ENCODE data around the gene ARHGEF4. TPM values are rescaled to one million over a fixed set of nuclear protein-coding genes. Genes with fewer than 3 reads are reported as not detected.

The ARHGEF4 gene
- total RNA-seq, 1 donor from 2014 or later: 11.5 TPM

DNA sequence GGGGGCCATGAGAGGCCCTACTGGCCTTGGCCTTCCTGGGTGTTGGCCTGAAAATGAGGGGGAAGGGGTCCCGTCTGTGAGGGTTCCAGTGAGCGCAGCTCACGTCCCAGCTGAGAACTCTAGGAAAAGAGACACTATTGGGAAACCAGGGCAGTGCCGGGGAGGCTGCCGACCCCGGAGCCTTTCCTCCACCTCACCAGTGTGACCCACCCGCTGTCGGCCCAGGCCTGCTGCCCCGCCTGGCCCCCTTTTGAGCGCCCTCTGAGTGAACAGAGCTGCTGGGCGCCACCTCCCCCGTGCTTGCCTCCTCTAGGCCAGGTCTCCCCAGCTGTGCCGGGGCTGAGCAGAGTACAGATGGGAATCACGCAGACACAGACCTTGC, 17.5 kb upstream of the ARHGEF4 start:
- Histone ChIP-seq H3K4me3 (ENCODE audit: low read length in 3 of 3) (no peak overlapping the region), H3K36me3 (ENCODE audit: control insufficient read depth in 3 of 3, insufficient read depth in 3 of 3, low read length in 3 of 3) (no peaks in the 10 kb centered on the region), H3K27ac (ENCODE audit: low read depth, low read length) (no peak overlapping the region), H3K9ac (ENCODE audit: low read depth in 1 of 3, low read length in 3 of 3) (no peak overlapping the region), H3K27me3 (ENCODE audit: control insufficient read depth in 3 of 3, insufficient read depth in 3 of 3, low read length in 3 of 3) (peaks cover 0 to 14% (median 13%) of the 10 kb centered on the region in 3 donors), H3K4me1 (ENCODE audit: control insufficient read depth in 3 of 3, insufficient read depth in 3 of 3, low read length in 3 of 3) (peaks cover 3 to 9% (median 5%) of the 10 kb centered on the region in 3 donors), H3K9me3 (ENCODE audit: control insufficient read depth in 3 of 3, low read length in 3 of 3) (no peaks in the 10 kb centered on the region)

DNA sequence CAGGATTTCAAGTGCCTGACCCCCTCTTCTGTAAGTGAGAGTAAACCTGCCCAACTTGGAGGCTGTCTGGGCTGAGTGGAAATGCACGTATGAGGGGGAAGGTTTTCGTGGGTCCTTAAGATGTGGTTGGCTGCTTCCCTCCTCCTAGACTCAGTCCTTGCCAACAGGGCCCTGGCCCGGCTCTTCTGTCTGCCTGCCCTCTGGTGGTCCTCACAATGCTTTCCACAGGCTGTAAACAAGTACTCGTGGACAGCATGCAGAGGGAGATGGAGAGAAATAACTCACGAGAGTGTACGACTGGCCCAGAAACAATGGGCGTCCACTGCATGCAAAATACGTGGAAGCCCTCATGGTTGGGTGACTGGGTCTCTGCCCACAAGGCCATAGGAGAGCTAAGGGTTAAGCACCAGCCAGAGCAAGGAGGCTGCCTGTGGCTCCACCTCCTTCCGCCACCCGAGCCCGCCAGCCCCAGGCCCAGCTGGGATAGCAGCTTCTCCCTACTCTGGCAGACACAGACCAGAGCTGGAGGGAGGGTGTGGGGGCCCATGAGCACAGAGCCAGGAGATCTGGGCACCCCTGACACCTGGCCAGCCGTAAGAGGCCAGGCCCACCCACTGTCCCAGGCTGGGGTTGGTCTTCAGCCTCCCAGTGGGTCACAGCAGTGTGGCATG, 17.0 kb upstream of the ARHGEF4 start:
- no peak overlapping the region for H3K27ac ChIP-seq (ENCODE audit: low read depth, low read length)
- peaks cover 0 to 14% (median 13%) of the 10 kb centered on the region in 3 donors for H3K27me3 ChIP-seq (ENCODE audit: control insufficient read depth in 3 of 3, insufficient read depth in 3 of 3, low read length in 3 of 3)
- H3K9me3 ChIP-seq (ENCODE audit: control insufficient read depth in 3 of 3, low read length in 3 of 3): no peaks in the 10 kb centered on the region
- H3K36me3 ChIP-seq (ENCODE audit: control insufficient read depth in 3 of 3, insufficient read depth in 3 of 3, low read length in 3 of 3): no peaks in the 10 kb centered on the region
- no peak overlapping the region for H3K4me3 ChIP-seq (ENCODE audit: low read length in 3 of 3)
- H3K4me1 ChIP-seq (ENCODE audit: control insufficient read depth in 3 of 3, insufficient read depth in 3 of 3, low read length in 3 of 3): peaks cover 3 to 9% (median 5%) of the 10 kb centered on the region in 3 donors
- peak overlapping the region in 1 of 3 donors; percentile 25 for H3K9ac ChIP-seq (ENCODE audit: low read depth in 1 of 3, low read length in 3 of 3)

DNA sequence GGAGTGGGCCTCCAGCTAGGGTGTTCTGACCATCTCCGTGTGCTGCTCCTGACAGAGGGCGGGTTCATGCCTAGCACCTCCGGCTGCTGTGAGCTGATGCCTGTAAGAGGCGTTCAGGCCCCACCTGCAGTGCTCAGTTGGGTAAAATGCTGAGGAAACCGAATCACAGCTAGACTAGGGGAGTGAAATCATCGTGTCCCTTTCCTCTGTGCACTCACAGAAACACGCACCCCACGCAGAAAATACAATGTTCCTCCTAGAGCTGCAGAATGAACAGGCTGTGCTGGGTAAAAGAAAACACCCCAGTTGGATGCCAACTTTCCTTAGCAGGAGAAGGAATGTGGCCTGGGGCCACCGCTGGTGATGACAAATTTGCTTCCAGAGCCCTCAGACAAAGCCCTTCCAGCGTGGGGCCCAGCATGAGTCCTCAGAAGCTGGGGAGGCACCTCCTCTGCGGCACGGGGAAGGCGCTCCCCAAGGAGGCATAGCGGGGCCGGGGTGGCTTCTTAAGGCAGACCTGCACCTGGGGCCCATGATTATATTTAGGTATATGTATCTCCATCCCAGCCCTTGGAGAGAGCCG, 16.3 kb upstream of the ARHGEF4 start:
- no peak overlapping the region for H3K9ac ChIP-seq (ENCODE audit: low read depth in 1 of 3, low read length in 3 of 3)
- H3K9me3 ChIP-seq (ENCODE audit: control insufficient read depth in 3 of 3, low read length in 3 of 3): no peaks in the 10 kb centered on the region
- no peak overlapping the region for H3K27ac ChIP-seq (ENCODE audit: low read depth, low read length)
- H3K36me3 ChIP-seq (ENCODE audit: control insufficient read depth in 3 of 3, insufficient read depth in 3 of 3, low read length in 3 of 3): no peaks in the 10 kb centered on the region
- peaks cover 0 to 14% (median 11%) of the 10 kb centered on the region in 3 donors for H3K27me3 ChIP-seq (ENCODE audit: control insufficient read depth in 3 of 3, insufficient read depth in 3 of 3, low read length in 3 of 3)
- H3K4me1 ChIP-seq (ENCODE audit: control insufficient read depth in 3 of 3, insufficient read depth in 3 of 3, low read length in 3 of 3): peaks cover 3 to 9% (median 5%) of the 10 kb centered on the region in 3 donors
- H3K4me3 ChIP-seq (ENCODE audit: low read length in 3 of 3): no peak overlapping the region

DNA sequence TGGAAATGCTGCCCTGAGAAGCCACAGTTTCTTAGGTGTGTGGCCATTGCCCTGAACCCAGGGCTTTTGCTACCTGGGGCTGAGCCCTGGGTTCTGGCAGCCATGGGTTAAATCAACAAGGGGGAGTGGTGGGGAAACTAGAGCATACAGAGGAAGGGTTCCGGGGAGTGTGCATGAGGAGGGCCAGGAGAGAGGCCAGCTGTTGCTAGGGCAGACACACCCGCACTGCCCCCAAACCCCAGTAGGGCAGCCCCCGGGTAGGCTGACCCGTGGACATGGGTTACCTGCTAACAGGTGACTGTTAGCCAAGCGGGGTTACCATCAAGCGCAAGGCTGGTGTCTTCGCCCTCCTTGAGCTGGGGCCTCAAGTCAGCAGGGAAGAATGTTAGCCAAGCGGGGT, 14.8 kb upstream of the ARHGEF4 start:
- H3K27me3 ChIP-seq (ENCODE audit: control insufficient read depth in 3 of 3, insufficient read depth in 3 of 3, low read length in 3 of 3): peaks cover 0 to 21% (median 10%) of the 10 kb centered on the region in 3 donors
- H3K9ac ChIP-seq (ENCODE audit: low read depth in 1 of 3, low read length in 3 of 3): no peak overlapping the region
- no peaks in the 10 kb centered on the region for H3K9me3 ChIP-seq (ENCODE audit: control insufficient read depth in 3 of 3, low read length in 3 of 3)
- H3K4me3 ChIP-seq (ENCODE audit: low read length in 3 of 3): no peak overlapping the region
- H3K27ac ChIP-seq (ENCODE audit: low read depth, low read length): no peak overlapping the region
- no peaks in the 10 kb centered on the region for H3K36me3 ChIP-seq (ENCODE audit: control insufficient read depth in 3 of 3, insufficient read depth in 3 of 3, low read length in 3 of 3)
- peaks cover 3 to 9% (median 5%) of the 10 kb centered on the region in 3 donors for H3K4me1 ChIP-seq (ENCODE audit: control insufficient read depth in 3 of 3, insufficient read depth in 3 of 3, low read length in 3 of 3)

DNA sequence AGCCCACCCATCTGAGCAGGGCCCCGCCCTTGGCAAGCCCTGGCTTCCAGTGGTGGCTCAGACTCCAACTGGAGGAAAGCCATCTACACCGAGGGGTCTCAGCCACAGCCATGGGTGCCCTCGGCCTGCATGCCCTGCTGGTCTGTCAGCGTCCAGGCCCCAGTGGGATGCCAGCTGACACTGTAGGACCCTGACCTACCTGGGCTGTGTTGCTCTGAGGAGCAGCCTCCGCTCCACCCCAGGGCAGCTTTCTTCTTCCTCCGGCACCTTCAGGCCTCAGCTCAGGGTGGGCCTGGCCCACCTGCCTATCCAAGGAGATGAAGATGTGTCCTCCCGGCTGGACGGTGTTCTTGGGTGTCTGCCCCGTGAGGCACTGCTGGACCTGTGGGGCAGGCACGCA, 13.9 kb upstream of the ARHGEF4 start:
- Histone ChIP-seq H3K36me3 (ENCODE audit: control insufficient read depth in 3 of 3, insufficient read depth in 3 of 3, low read length in 3 of 3) (no peaks in the 10 kb centered on the region), H3K27ac (ENCODE audit: low read depth, low read length) (no peak overlapping the region), H3K4me1 (ENCODE audit: control insufficient read depth in 3 of 3, insufficient read depth in 3 of 3, low read length in 3 of 3) (peaks cover 3 to 9% (median 5%) of the 10 kb centered on the region in 3 donors), H3K9ac (ENCODE audit: low read depth in 1 of 3, low read length in 3 of 3) (no peak overlapping the region), H3K9me3 (ENCODE audit: control insufficient read depth in 3 of 3, low read length in 3 of 3) (no peaks in the 10 kb centered on the region), H3K4me3 (ENCODE audit: low read length in 3 of 3) (no peak overlapping the region), H3K27me3 (ENCODE audit: control insufficient read depth in 3 of 3, insufficient read depth in 3 of 3, low read length in 3 of 3) (peaks cover 0 to 21% (median 14%) of the 10 kb centered on the region in 3 donors)

DNA sequence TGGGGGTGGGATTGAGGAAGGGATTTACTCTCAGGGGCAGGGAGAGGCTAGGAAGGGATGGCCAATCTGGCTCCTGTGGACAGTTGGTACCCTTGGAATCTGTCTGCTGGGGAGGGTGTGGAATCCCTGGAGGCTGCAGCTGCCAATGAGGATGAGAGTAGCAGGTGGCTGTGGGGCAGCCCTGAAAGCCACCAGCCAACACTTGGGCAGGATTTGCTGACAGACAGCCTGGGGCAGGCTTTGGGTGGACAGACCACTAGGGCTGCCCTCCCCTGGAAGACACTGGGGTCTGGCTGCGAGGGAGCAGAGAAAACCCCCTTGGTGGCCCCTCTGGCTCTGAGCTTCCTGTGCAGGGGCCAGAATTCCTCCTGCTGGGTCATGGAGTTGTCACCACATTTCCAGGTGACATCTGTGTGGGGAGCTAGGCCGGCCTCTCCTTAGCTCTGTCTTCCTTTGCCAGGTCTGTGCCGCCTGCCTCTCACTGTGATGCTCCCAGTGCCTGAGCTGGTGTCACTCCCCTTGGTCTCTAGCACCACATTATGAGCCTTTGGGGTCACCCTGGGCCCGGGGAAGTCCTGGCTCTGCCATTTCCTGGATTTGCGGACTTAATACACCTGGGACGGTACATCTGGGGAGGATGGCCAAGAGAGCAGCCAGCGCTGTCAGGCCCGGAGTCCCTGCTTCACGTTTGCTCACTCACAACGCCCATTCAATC, 13.4 kb upstream of the ARHGEF4 start:
- H3K9me3 ChIP-seq (ENCODE audit: control insufficient read depth in 3 of 3, low read length in 3 of 3): no peaks in the 10 kb centered on the region
- no peak overlapping the region for H3K4me3 ChIP-seq (ENCODE audit: low read length in 3 of 3)
- no peak overlapping the region for H3K27ac ChIP-seq (ENCODE audit: low read depth, low read length)
- no peak overlapping the region for H3K9ac ChIP-seq (ENCODE audit: low read depth in 1 of 3, low read length in 3 of 3)
- H3K36me3 ChIP-seq (ENCODE audit: control insufficient read depth in 3 of 3, insufficient read depth in 3 of 3, low read length in 3 of 3): no peaks in the 10 kb centered on the region
- peaks cover 3 to 9% (median 5%) of the 10 kb centered on the region in 3 donors for H3K4me1 ChIP-seq (ENCODE audit: control insufficient read depth in 3 of 3, insufficient read depth in 3 of 3, low read length in 3 of 3)
- H3K27me3 ChIP-seq (ENCODE audit: control insufficient read depth in 3 of 3, insufficient read depth in 3 of 3, low read length in 3 of 3): peaks cover 0 to 21% (median 14%) of the 10 kb centered on the region in 3 donors

DNA sequence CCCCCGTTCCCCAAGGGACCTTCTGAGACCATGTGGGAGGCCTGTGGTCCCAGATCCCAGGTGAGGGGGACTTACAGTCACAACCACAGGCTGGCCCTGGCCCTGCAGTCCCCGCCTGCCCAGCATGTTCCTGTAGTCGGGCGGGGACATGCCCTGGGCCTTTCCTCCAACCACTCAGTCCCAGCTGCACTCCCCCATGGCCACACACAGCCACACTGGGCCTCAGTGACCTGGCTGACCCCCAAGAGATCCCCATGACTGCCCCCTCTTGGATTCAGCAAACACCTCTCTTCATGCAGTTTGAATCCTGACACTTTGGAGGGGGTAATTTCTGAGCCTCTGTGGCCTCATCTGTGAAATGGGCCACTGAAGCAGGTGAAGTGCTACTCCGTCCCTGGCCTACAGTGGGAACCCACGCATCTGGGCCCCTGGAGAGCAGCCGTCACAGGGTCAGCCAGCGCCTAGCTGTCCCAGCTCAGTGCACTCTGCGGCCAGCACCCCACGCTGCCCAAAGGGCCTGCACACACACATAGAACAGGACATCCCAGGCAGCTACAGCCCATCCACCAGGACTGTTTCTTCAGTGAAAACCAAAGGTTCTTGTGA, 12.7 kb upstream of the ARHGEF4 start:
- H3K4me1 ChIP-seq (ENCODE audit: control insufficient read depth in 3 of 3, insufficient read depth in 3 of 3, low read length in 3 of 3): peaks cover 3 to 9% (median 5%) of the 10 kb centered on the region in 3 donors
- no peaks in the 10 kb centered on the region for H3K36me3 ChIP-seq (ENCODE audit: control insufficient read depth in 3 of 3, insufficient read depth in 3 of 3, low read length in 3 of 3)
- no peak overlapping the region for H3K9ac ChIP-seq (ENCODE audit: low read depth in 1 of 3, low read length in 3 of 3)
- no peak overlapping the region for H3K27ac ChIP-seq (ENCODE audit: low read depth, low read length)
- peaks cover 0 to 18% (median 14%) of the 10 kb centered on the region in 3 donors for H3K27me3 ChIP-seq (ENCODE audit: control insufficient read depth in 3 of 3, insufficient read depth in 3 of 3, low read length in 3 of 3)
- no peak overlapping the region for H3K4me3 ChIP-seq (ENCODE audit: low read length in 3 of 3)
- no peaks in the 10 kb centered on the region for H3K9me3 ChIP-seq (ENCODE audit: control insufficient read depth in 3 of 3, low read length in 3 of 3)

DNA sequence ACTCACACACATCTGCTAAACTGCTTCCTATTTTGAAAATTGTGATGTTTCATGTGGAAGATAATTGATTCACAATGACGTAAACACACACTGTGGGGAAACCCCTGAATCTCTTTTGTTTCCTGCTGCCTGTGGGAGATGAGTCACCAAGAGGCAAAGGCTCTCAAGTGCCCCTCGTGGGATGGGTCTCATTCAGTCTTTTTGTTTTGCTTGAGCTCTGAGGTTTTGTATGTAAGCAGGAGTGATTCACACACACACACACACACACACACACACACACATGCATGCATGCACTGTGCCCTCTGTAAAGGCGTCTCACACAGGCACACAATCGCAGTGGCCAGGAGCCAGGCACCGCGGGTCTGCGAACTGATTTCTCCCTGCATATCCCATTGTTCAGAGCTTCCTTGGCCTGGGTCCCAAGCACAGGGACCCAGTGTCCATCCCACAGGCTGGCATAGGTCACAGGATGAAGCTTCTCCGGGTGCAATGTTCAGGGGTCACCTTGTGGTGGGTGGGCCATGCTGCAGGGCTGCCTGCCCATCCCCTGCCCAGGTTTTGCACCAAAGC, 12.1 kb upstream of the ARHGEF4 start:
- H3K9ac ChIP-seq (ENCODE audit: low read depth in 1 of 3, low read length in 3 of 3): no peak overlapping the region
- H3K27ac ChIP-seq (ENCODE audit: low read depth, low read length): no peak overlapping the region
- no peaks in the 10 kb centered on the region for H3K9me3 ChIP-seq (ENCODE audit: control insufficient read depth in 3 of 3, low read length in 3 of 3)
- H3K4me3 ChIP-seq (ENCODE audit: low read length in 3 of 3): no peak overlapping the region
- peaks cover 3 to 9% (median 5%) of the 10 kb centered on the region in 3 donors for H3K4me1 ChIP-seq (ENCODE audit: control insufficient read depth in 3 of 3, insufficient read depth in 3 of 3, low read length in 3 of 3)
- no peaks in the 10 kb centered on the region for H3K36me3 ChIP-seq (ENCODE audit: control insufficient read depth in 3 of 3, insufficient read depth in 3 of 3, low read length in 3 of 3)
- peaks cover 0 to 12% (median 9%) of the 10 kb centered on the region in 3 donors for H3K27me3 ChIP-seq (ENCODE audit: control insufficient read depth in 3 of 3, insufficient read depth in 3 of 3, low read length in 3 of 3)

DNA sequence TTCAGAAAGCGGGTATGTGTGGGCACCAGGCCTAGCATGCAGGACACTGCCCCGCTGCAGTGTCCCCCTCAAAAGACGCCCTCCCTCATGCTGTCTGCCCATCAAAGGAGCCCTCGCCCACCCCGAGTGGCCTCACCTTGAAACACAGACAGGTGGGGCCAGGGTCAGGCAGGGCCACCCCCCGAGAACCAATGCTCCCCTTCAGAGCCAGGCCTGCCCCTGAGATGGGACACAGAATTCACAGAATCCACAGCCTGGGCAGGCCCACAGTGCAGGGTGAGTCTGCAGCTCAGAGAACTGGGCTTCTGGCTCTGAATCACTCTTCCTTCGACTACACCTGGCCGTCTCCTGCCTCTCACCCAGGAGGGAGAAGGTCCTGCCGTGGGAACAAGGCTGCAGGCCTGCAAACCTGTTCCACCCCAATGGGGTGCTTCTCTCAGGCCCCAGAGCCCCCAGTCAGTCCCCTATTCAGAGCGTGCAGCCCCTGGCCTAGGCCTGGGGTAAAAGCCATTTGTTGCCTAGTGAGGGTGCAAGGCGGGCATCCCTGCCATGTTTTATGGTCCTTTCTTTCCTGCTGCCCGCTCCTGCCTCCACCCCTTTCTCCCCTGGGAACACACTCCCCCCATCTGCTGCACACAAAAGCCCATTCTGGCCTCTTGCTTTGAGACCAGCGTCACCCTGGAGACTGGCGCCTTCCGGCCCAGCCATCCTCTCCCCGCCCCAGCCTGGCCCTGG, 11.3 kb upstream of the ARHGEF4 start:
- Histone ChIP-seq H3K36me3 (ENCODE audit: control insufficient read depth in 3 of 3, insufficient read depth in 3 of 3, low read length in 3 of 3) (no peaks in the 10 kb centered on the region), H3K9me3 (ENCODE audit: control insufficient read depth in 3 of 3, low read length in 3 of 3) (no peaks in the 10 kb centered on the region), H3K27ac (ENCODE audit: low read depth, low read length) (no peak overlapping the region), H3K9ac (ENCODE audit: low read depth in 1 of 3, low read length in 3 of 3) (no peak overlapping the region), H3K4me3 (ENCODE audit: low read length in 3 of 3) (no peak overlapping the region), H3K27me3 (ENCODE audit: control insufficient read depth in 3 of 3, insufficient read depth in 3 of 3, low read length in 3 of 3) (peaks cover 0 to 10% (median 7%) of the 10 kb centered on the region in 3 donors), H3K4me1 (ENCODE audit: control insufficient read depth in 3 of 3, insufficient read depth in 3 of 3, low read length in 3 of 3) (peaks cover 0 to 4% (median under 1%) of the 10 kb centered on the region in 3 donors)

All from skeletal muscle tissue (tissue), 4 donors.